Measurements from ENCODE around the gene ORMDL1. TPM values are rescaled to one million over a fixed set of nuclear protein-coding genes. Genes with fewer than 3 reads are reported as not detected.

The ORMDL1 gene
- total RNA-seq, 1 donor from 2014 or later: 68.6 TPM

GRCh38 chr2:189794310-189794709, 10.2 kb upstream of the ORMDL1 start:
- Histone ChIP-seq H3K4me3 (no peak overlapping the region), H3K27ac (no peak overlapping the region), H3K36me3 (peaks cover 8 to 37% of the 10 kb centered on the region in 2 donors), H3K27me3 (no peaks in the 10 kb centered on the region), H3K4me1 (no peaks in the 10 kb centered on the region), H3K9me3 (no peaks in the 10 kb centered on the region)
- TF ChIP-seq, protein P1, sequence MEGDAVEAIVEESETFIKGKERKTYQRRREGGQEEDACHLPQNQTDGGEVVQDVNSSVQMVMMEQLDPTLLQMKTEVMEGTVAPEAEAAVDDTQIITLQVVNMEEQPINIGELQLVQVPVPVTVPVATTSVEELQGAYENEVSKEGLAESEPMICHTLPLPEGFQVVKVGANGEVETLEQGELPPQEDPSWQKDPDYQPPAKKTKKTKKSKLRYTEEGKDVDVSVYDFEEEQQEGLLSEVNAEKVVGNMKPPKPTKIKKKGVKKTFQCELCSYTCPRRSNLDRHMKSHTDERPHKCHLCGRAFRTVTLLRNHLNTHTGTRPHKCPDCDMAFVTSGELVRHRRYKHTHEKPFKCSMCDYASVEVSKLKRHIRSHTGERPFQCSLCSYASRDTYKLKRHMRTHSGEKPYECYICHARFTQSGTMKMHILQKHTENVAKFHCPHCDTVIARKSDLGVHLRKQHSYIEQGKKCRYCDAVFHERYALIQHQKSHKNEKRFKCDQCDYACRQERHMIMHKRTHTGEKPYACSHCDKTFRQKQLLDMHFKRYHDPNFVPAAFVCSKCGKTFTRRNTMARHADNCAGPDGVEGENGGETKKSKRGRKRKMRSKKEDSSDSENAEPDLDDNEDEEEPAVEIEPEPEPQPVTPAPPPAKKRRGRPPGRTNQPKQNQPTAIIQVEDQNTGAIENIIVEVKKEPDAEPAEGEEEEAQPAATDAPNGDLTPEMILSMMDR (IDR thresholded peaks at IDR 0.05): no peak
- no peak for DNase-seq (ENCODE audit: low spot score in 2 of 2)
- intact Hi-C loops (cut with DNase I): no loop called here

DNA sequence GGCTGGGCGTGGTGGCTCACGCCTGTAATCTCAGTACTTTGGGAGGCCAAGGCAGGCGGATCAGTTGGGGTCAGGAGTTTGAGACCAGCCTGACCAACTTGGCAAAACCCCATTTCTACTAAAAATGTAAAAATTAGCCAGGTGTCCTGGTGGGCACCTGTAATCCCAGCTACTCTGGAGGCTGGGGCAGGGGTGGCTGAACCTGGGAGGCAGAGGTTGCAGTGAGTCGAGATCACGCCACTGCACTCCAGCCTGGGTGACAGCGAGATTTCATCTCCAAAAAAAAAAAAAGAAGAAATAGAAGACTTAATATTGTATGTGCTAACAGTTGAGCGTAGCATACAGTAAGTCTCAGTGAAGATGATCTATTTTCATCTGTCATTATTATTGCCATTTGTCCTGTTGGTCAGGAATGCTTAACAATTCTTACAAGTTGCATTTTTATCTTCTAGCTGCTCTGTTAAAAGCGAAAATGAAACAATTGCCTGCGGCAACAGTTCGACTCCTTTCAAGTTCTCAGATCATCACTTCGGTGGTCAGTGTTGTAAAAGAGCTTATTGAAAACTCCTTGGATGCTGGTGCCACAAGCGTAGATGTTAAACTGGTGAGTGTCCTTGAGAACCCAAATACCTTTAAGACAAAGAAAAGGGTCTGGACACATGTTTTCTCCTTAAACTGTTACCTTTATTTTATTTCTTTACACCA, 7.4 kb upstream of the ORMDL1 start:
- no peak overlapping the region for H3K27ac ChIP-seq
- TF ChIP-seq, protein P1 (IDR thresholded peaks at IDR 0.05): no peak
- DNase-seq (ENCODE audit: low spot score in 2 of 2): no peak
- no peak overlapping the region for H3K4me3 ChIP-seq
- intact Hi-C loops (cut with DNase I): no loop called here
- H3K9me3 ChIP-seq: no peaks in the 10 kb centered on the region
- no peaks in the 10 kb centered on the region for H3K4me1 ChIP-seq
- no peaks in the 10 kb centered on the region for H3K27me3 ChIP-seq
- peaks cover 8 to 39% of the 10 kb centered on the region in 2 donors for H3K36me3 ChIP-seq

- intact Hi-C loops (cut with DNase I): loop anchor here (5.0 kb wide), 1 partner anchor 749 kb away; the partner anchor contains the start of gene NEMP2
- peaks cover 15 to 24% of the 10 kb centered on the region in 2 donors for H3K4me1 ChIP-seq
- TF ChIP-seq, protein P1 (IDR thresholded peaks at IDR 0.05): no peak
- DNase-seq (ENCODE audit: low spot score in 2 of 2): no peak
- H3K9me3 ChIP-seq: no peaks in the 10 kb centered on the region
- peak overlapping the region; percentile 95 to 96 for H3K27ac ChIP-seq
- H3K4me3 ChIP-seq: peak overlapping the region; percentile 81 to 91
- no peaks in the 10 kb centered on the region for H3K27me3 ChIP-seq
- peaks cover 15 to 22% of the 10 kb centered on the region in 2 donors for H3K36me3 ChIP-seq
These were observed 650 bp downstream of the ORMDL1 start for GRCh38 chr2:189783451-189783926.

DNA sequence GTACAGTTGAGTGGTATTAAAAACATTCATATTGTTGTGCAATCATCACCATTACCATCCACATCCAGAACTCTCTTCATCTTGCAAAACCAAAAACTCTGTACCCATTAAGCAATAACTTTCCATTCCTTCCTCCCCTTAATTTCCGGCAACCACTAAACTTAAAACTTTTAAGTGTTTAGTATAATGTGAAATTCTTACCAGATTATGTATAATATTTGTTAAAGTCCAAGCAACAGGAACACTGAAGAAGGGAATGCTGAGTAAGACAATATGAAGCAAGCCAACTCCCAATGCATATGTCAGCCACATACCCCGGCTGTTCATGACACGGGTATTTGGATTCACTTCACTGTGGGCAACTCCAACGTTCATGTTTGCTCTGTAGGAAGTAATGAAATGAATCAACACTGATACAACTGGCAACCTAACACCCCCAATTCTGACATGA, 1.9 kb downstream of the ORMDL1 start:
- H3K27me3 ChIP-seq: no peaks in the 10 kb centered on the region
- TF ChIP-seq, protein P1 (IDR thresholded peaks at IDR 0.05): no peak
- H3K4me3 ChIP-seq: peak overlapping the region; percentile 81 to 91
- DNase-seq (ENCODE audit: low spot score in 2 of 2): no peak
- H3K4me1 ChIP-seq: peaks cover 15 to 24% of the 10 kb centered on the region in 2 donors
- H3K9me3 ChIP-seq: no peaks in the 10 kb centered on the region
- H3K27ac ChIP-seq: peak overlapping the region; percentile 95 to 96
- H3K36me3 ChIP-seq: peaks cover 20 to 33% of the 10 kb centered on the region in 2 donors
- intact Hi-C loops (cut with DNase I): loop anchor here (5.0 kb wide), 1 partner anchor 750 kb away; the partner anchor contains the start of gene NEMP2

DNA sequence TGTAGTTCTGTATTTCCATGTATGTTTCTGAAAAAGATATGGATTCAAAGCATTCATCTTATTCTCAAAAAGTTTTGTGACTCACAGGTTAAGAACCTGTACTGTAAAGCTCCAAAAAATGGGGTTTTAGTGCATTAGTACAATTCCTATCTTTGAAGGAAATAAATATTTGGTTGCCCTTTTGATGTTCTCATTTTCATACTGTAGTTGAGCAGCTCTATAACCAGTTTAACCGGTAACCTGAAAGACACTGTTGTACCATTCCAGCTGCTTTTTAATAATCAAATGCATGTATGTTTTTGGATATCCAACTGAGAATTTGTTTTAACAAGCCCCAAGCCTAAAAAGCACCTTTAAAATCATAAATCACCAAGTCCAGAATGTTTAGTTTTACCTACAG, 11.9 kb downstream of the ORMDL1 start:
- H3K36me3 ChIP-seq: peaks cover 43 to 53% of the 10 kb centered on the region in 2 donors
- no peaks in the 10 kb centered on the region for H3K27me3 ChIP-seq
- peak overlapping the region in 1 of 2 donors; percentile 72 for H3K27ac ChIP-seq
- no peaks in the 10 kb centered on the region for H3K9me3 ChIP-seq
- intact Hi-C loops (cut with DNase I): no loop called here
- TF ChIP-seq, protein P1 (IDR thresholded peaks at IDR 0.05): no peak
- DNase-seq (ENCODE audit: low spot score in 2 of 2): no peak
- peaks cover 0 to 9% of the 10 kb centered on the region in 2 donors for H3K4me1 ChIP-seq
- H3K4me3 ChIP-seq: no peak overlapping the region
